Keratinocyte (primary cell): ENCODE results near the gene KLF14. TPM values are rescaled to one million over a fixed set of nuclear protein-coding genes. Genes with fewer than 3 reads are reported as not detected.

Experiments used
- DNase-seq: peaks from one replicate; pipeline ENCODE4 v3.0.0-alpha.2; 2011; ENCODE audit warnings: low read depth, missing footprints, low spot score
- FAIRE-seq: peaks from 2 replicates; lab custom pipeline; 2011; peaks lifted over from hg19 to GRCh38; lab: Jason Lieb, UNC
- H2AFZ ChIP-seq: 2 replicates; pipeline ENCODE4 v1.6.0; 2012; ENCODE audit warnings: low read length, control low read depth, inconsistent platforms; ENCODE audit not compliant: control insufficient read depth
- H3K27ac ChIP-seq: 2 replicates; pipeline ENCODE4 v1.5.1; 2011; ENCODE audit warnings: low read length; ENCODE audit not compliant: control insufficient read depth, insufficient read depth
- H3K27me3 ChIP-seq: 3 replicates; pipeline ENCODE4 v1.6.0; 2011; ENCODE audit warnings: low read length; ENCODE audit not compliant: control insufficient read depth, insufficient read depth; ENCODE audit errors: extremely low read depth
- H3K36me3 ChIP-seq, 2 experiments: 2 replicates in 1 of 2; 3 replicates in 1 of 2; pipeline ENCODE4 v1.5.1; 2011; ENCODE audit warnings: low read length in 2 of 2, mild to moderate bottlenecking in 1 of 2; ENCODE audit not compliant: control insufficient read depth in 2 of 2, insufficient read depth in 2 of 2; ENCODE audit errors: extremely low read depth in 1 of 2
- H3K4me1 ChIP-seq: 3 replicates; pipeline ENCODE4 v1.5.1; 2011; ENCODE audit warnings: low read length; ENCODE audit not compliant: control insufficient read depth, insufficient read depth; ENCODE audit errors: extremely low read depth
- H3K4me2 ChIP-seq: 3 replicates; pipeline ENCODE4 v1.6.0; 2011; ENCODE audit warnings: low read depth, low read length; ENCODE audit not compliant: control insufficient read depth, insufficient read depth; ENCODE audit errors: extremely low read depth
- H3K4me3 ChIP-seq, 3 experiments: fragments of 200-600 bp in 1 of 3; sonication (generic) in 1 of 3; 2 replicates in 2 of 3; 3 replicates in 1 of 3; pipeline ENCODE4 v1.5.1; 2011 to 2016; ENCODE audit warnings: low read length in 3 of 3, mild to moderate bottlenecking in 3 of 3, control low read depth in 2 of 3, inconsistent platforms in 1 of 3, low read depth in 1 of 3, mixed read lengths in 1 of 3, mixed run types in 1 of 3, moderate library complexity in 1 of 3; ENCODE audit not compliant: control insufficient read depth in 2 of 3, insufficient read depth in 2 of 3; ENCODE audit errors: extremely low read depth in 1 of 3
- H3K79me2 ChIP-seq: 2 replicates; pipeline ENCODE4 v1.6.0; 2012; ENCODE audit warnings: low read length; ENCODE audit not compliant: control insufficient read depth, insufficient read depth
- H3K9ac ChIP-seq: 3 replicates; pipeline ENCODE4 v1.6.0; 2011; ENCODE audit warnings: low read length; ENCODE audit not compliant: control insufficient read depth, insufficient read depth; ENCODE audit errors: extremely low read depth
- H3K9me1 ChIP-seq: 3 replicates; pipeline ENCODE4 v1.6.0; 2011; ENCODE audit warnings: low read length; ENCODE audit not compliant: control insufficient read depth, insufficient read depth; ENCODE audit errors: extremely low read depth
- H3K9me3 ChIP-seq: 2 replicates; pipeline ENCODE4 v1.5.1; 2012; ENCODE audit warnings: low read depth, low read length; ENCODE audit not compliant: control insufficient read depth
- H4K20me1 ChIP-seq: 3 replicates; pipeline ENCODE4 v1.6.0; 2011; ENCODE audit warnings: low read length; ENCODE audit not compliant: control insufficient read depth, insufficient read depth; ENCODE audit errors: extremely low read depth
- EZH2 ChIP-seq: IDR thresholded peaks from one replicate; pipeline ENCODE4 v1.6.1; 2012; ENCODE audit warnings: inconsistent platforms, mild to moderate bottlenecking, low read length, moderate library complexity
- dilution Hi-C: fragments of 300-500 bp; cut with MboI; formaldehyde crosslinking; loops from one replicate; pipeline ENCODE4 v1.7.0; 2020; ENCODE audit warnings: low sequenced_read_pairs; ENCODE audit not compliant: extremely low pct_ligation_motif_present
- polyA plus RNA-seq, 5 experiments: library from polyadenylated mRNA; depleted of rRNA in 3 of 5; stranded (reverse) in 3 of 5; stranded (forward) in 1 of 5; unstranded in 1 of 5; fragments of >200 nt; gene quantifications; 1 replicate in 1 of 5; 2 replicates in 3 of 5; 3 replicates in 1 of 5; pipeline versions ENCODE4 v1.2.1 to v1.2.3, GENCODE V29; 2011 to 2012; ENCODE audit warnings: missing spikeins in 2 of 5, low read depth in 1 of 5, low replicate concordance in 1 of 5
- TF ChIP-seq, protein P1 (sequence below), 3 experiments: IDR thresholded peaks in 1 of 3; conservative IDR thresholded peaks in 1 of 3; optimal IDR thresholded peaks in 1 of 3; 2 replicates in 2 of 3; 3 replicates in 1 of 3; pipeline versions ENCODE3 to v1.5.1; 2011; ENCODE audit warnings: low read length in 3 of 3, mild to moderate bottlenecking in 3 of 3, moderate library complexity in 2 of 3, control low read depth in 1 of 3, inconsistent platforms in 1 of 3; ENCODE audit not compliant: insufficient read depth in 2 of 3; ENCODE audit errors: extremely low read depth in 1 of 3

KLF14 gene
- polyA plus RNA-seq, 1 donor (not counting 4 experiments of a cell fraction or from before 2014, with no cell fraction given), result 0.03 TPM

DNA sequence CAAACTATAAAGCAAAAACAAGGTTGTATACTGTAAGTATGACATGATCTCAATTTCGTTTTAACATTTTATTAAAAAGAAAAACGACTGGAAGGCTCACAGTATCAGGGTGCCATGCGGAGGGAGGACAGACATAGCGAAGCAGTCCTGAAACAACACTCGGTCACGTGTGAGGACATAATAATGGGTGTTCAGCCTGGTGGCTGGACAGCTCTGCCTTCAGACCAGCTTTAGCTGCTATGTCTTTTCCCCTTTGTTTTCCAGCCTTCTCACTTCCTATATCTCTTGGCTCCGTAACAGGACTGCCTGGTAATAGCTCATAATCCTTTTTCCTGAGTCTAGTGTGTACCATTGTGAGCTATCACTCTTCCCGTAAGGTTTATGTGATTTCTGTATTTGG, 18.4 kb upstream of the KLF14 start:
- no peak overlapping the region for H3K4me3 ChIP-seq
- no peaks in the 10 kb centered on the region for H3K9me3 ChIP-seq
- no peak overlapping the region for H3K27ac ChIP-seq
- no peak overlapping the region for H3K9ac ChIP-seq
- H3K9me1 ChIP-seq, result no peaks in the 10 kb centered on the region
- H3K4me2 ChIP-seq, result no peak overlapping the region
- dilution Hi-C loops, result no loop called here
- H3K79me2 ChIP-seq, result no peaks in the 10 kb centered on the region
- no peaks in the 10 kb centered on the region for H3K36me3 ChIP-seq
- H4K20me1 ChIP-seq, result no peaks in the 10 kb centered on the region
- no peak for FAIRE-seq
- no peak overlapping the region for H2AFZ ChIP-seq
- H3K27me3 ChIP-seq, result peaks cover 16% of the 10 kb centered on the region
- H3K4me1 ChIP-seq, result no peaks in the 10 kb centered on the region
- no peak for DNase-seq
- TF ChIP-seq, protein P1, sequence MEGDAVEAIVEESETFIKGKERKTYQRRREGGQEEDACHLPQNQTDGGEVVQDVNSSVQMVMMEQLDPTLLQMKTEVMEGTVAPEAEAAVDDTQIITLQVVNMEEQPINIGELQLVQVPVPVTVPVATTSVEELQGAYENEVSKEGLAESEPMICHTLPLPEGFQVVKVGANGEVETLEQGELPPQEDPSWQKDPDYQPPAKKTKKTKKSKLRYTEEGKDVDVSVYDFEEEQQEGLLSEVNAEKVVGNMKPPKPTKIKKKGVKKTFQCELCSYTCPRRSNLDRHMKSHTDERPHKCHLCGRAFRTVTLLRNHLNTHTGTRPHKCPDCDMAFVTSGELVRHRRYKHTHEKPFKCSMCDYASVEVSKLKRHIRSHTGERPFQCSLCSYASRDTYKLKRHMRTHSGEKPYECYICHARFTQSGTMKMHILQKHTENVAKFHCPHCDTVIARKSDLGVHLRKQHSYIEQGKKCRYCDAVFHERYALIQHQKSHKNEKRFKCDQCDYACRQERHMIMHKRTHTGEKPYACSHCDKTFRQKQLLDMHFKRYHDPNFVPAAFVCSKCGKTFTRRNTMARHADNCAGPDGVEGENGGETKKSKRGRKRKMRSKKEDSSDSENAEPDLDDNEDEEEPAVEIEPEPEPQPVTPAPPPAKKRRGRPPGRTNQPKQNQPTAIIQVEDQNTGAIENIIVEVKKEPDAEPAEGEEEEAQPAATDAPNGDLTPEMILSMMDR (optimal IDR thresholded peaks at IDR 0.05 in 1 of 3, IDR thresholded peaks at IDR 0.05 in 1 of 3, conservative IDR thresholded peaks at IDR 0.05 in 1 of 3; ENCODE audit: extremely low read depth in 1 of 3, insufficient read depth in 2 of 3, low read length in 3 of 3), result no peak
- no peak for TF ChIP-seq EZH2

DNA sequence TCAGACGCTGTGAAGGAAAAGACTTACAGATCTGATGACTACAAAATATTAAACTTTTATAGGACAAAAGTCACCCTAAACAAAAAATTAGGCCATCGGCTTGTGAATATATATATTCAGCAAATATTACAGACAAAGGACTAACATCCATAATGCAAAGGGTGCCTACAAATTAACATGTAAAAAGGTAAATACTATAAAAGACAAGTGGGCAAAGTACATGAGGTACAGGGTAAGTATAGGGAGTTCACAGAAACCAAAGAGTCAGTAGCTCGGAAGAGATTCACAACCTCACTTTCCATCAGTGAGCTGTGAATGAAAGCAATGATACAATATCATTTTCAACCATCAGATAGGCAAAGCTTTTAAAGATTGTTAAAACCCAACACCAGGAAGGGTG, 16.7 kb upstream of the KLF14 start:
- no peak overlapping the region for H3K4me2 ChIP-seq
- H3K9me3 ChIP-seq, result no peaks in the 10 kb centered on the region
- H3K79me2 ChIP-seq, result no peaks in the 10 kb centered on the region
- H3K9ac ChIP-seq, result no peak overlapping the region
- H3K36me3 ChIP-seq, result no peaks in the 10 kb centered on the region
- peaks cover 25% of the 10 kb centered on the region for H3K27me3 ChIP-seq
- H3K4me3 ChIP-seq, result no peak overlapping the region
- no peak for DNase-seq
- FAIRE-seq, result no peak
- no peaks in the 10 kb centered on the region for H3K9me1 ChIP-seq
- no peak overlapping the region for H3K27ac ChIP-seq
- dilution Hi-C loops, result no loop called here
- H3K4me1 ChIP-seq, result no peaks in the 10 kb centered on the region
- no peak for TF ChIP-seq EZH2
- TF ChIP-seq, protein P1 (optimal IDR thresholded peaks at IDR 0.05 in 1 of 3, IDR thresholded peaks at IDR 0.05 in 1 of 3, conservative IDR thresholded peaks at IDR 0.05 in 1 of 3; ENCODE audit: extremely low read depth in 1 of 3, insufficient read depth in 2 of 3, low read length in 3 of 3), result no peak
- H2AFZ ChIP-seq, result no peak overlapping the region
- H4K20me1 ChIP-seq, result no peaks in the 10 kb centered on the region
